H9 (cell line): ENCODE data around the gene PRF1. TPM values are rescaled to one million over a fixed set of nuclear protein-coding genes. Genes with fewer than 3 reads are reported as not detected.

Experiments used
- DNase-seq: peaks from one replicate; pipeline ENCODE4 v3.0.0-alpha.2; 2017
- H2AFZ ChIP-seq: one replicate; pipeline ENCODE4 v1.6.1; 2013; ENCODE audit warnings: mild to moderate bottlenecking, low read length, control low read depth, moderate library complexity
- H2AK5ac ChIP-seq: 2 replicates; pipeline ENCODE4 v1.6.1; 2013; ENCODE audit warnings: low read length, control low read depth, mixed read lengths; ENCODE audit not compliant: insufficient read length
- H2BK120ac ChIP-seq: one replicate; pipeline ENCODE4 v1.6.1; 2013; ENCODE audit warnings: low read depth, mild to moderate bottlenecking, low read length, control low read depth, inconsistent platforms; ENCODE audit not compliant: poor library complexity, severe bottlenecking
- H2BK12ac ChIP-seq: 2 replicates; pipeline ENCODE4 v1.6.1; 2013; ENCODE audit warnings: low read length, control low read depth, mixed read lengths, low read depth; ENCODE audit not compliant: insufficient read length
- H2BK15ac ChIP-seq: 2 replicates; pipeline ENCODE4 v1.6.1; 2013; ENCODE audit warnings: low read depth, low read length, control low read depth
- H2BK20ac ChIP-seq: one replicate; pipeline ENCODE4 v1.6.1; 2013; ENCODE audit warnings: low read depth, mild to moderate bottlenecking, low read length, control low read depth, inconsistent platforms; ENCODE audit not compliant: poor library complexity, severe bottlenecking
- H2BK5ac ChIP-seq: 2 replicates; pipeline ENCODE4 v1.6.1; 2013; ENCODE audit warnings: low read length, control low read depth, mixed read lengths; ENCODE audit not compliant: insufficient read length
- H3K14ac ChIP-seq: 2 replicates; pipeline ENCODE4 v1.6.1; 2013; ENCODE audit warnings: low read length, control low read depth; ENCODE audit not compliant: insufficient read depth
- H3K18ac ChIP-seq: 2 replicates; pipeline ENCODE4 v1.6.1; 2013; ENCODE audit warnings: low read depth, mild to moderate bottlenecking, mixed read lengths, low read length, control low read depth; ENCODE audit not compliant: insufficient read length
- H3K23ac ChIP-seq: 2 replicates; pipeline ENCODE4 v1.6.1; 2013; ENCODE audit warnings: low read length, control low read depth, mixed read lengths, low read depth; ENCODE audit not compliant: insufficient read length
- H3K23me2 ChIP-seq: 2 replicates; pipeline ENCODE4 v1.6.1; 2013; ENCODE audit warnings: low read depth, mild to moderate bottlenecking, mixed read lengths, low read length, control low read depth; ENCODE audit not compliant: insufficient read length, poor library complexity, severe bottlenecking
- H3K27ac ChIP-seq: 2 replicates; pipeline ENCODE4 v1.5.1; 2013; ENCODE audit warnings: low read length, control low read depth, mixed read lengths, low read depth; ENCODE audit not compliant: insufficient read length
- H3K27me3 ChIP-seq: 2 replicates; pipeline ENCODE4 v1.6.1; 2013; ENCODE audit warnings: low read length, control low read depth, inconsistent platforms; ENCODE audit not compliant: insufficient read depth
- H3K4ac ChIP-seq: 2 replicates; pipeline ENCODE4 v1.6.1; 2013; ENCODE audit warnings: low read depth, mild to moderate bottlenecking, control low read depth, inconsistent platforms, low read length, moderate library complexity
- H3K4me1 ChIP-seq: 2 replicates; pipeline ENCODE4 v1.6.1; 2013; ENCODE audit warnings: low read length, control low read depth, inconsistent platforms; ENCODE audit not compliant: insufficient read depth
- H3K4me2 ChIP-seq: 2 replicates; pipeline ENCODE4 v1.6.1; 2013; ENCODE audit warnings: low read length, control low read depth, mixed read lengths; ENCODE audit not compliant: insufficient read length, insufficient read depth
- H3K56ac ChIP-seq: 2 replicates; pipeline ENCODE4 v1.6.1; 2013; ENCODE audit warnings: low read depth, mild to moderate bottlenecking, mixed read lengths, low read length, control low read depth; ENCODE audit not compliant: insufficient read length
- H3K79me1 ChIP-seq: 2 replicates; pipeline ENCODE4 v1.6.1; 2013; ENCODE audit warnings: low read depth, mild to moderate bottlenecking, moderate library complexity, low read length, control low read depth, inconsistent platforms; ENCODE audit not compliant: insufficient read depth, poor library complexity, severe bottlenecking
- H3K79me2 ChIP-seq: 2 replicates; pipeline ENCODE4 v1.6.1; 2013; ENCODE audit warnings: low read length, control low read depth, inconsistent platforms; ENCODE audit not compliant: insufficient read depth
- H3K9ac ChIP-seq: 2 replicates; pipeline ENCODE4 v1.6.1; 2013; ENCODE audit warnings: low read length, control low read depth, mixed read lengths; ENCODE audit not compliant: insufficient read length; ENCODE audit errors: extremely low read depth
- H3K9me3 ChIP-seq: one replicate; pipeline ENCODE4 v1.6.1; 2013; ENCODE audit warnings: low read depth, low read length, inconsistent platforms; ENCODE audit not compliant: control insufficient read depth
- H3T11ph ChIP-seq: one replicate; pipeline ENCODE4 v1.6.1; 2013; ENCODE audit warnings: mild to moderate bottlenecking, low read length, control low read depth, inconsistent platforms
- H4K20me1 ChIP-seq: one replicate; pipeline ENCODE4 v1.6.1; 2013; ENCODE audit not compliant: control insufficient read depth, insufficient read length, insufficient read depth
- H4K5ac ChIP-seq: 2 replicates; pipeline ENCODE4 v1.6.1; 2013; ENCODE audit warnings: low read depth, mild to moderate bottlenecking, mixed read lengths, low read length, control low read depth; ENCODE audit not compliant: insufficient read length
- H4K8ac ChIP-seq: replicated peaks from 2 replicates; pipeline ENCODE4 v1.6.1; 2013; ENCODE audit warnings: low read length, control low read depth, mixed read lengths, low read depth; ENCODE audit not compliant: insufficient read length
- H4K91ac ChIP-seq: 2 replicates; pipeline ENCODE4 v1.6.1; 2013; ENCODE audit warnings: low read depth, mild to moderate bottlenecking, moderate library complexity, mixed read lengths, low read length, control low read depth; ENCODE audit not compliant: insufficient read length
- H3K27ac Mint-ChIP-seq, 3 experiments: 2 replicates in 2 of 3; 3 replicates in 1 of 3; pipeline ENCODE4 v1.8.0; 2020 to 2021; ENCODE audit warnings: mixed read lengths in 3 of 3, mild to moderate bottlenecking in 1 of 3, moderate library complexity in 1 of 3
- H3K27me3 Mint-ChIP-seq: 2 replicates; pipeline ENCODE4 v1.8.0; 2021; ENCODE audit warnings: low read depth, mild to moderate bottlenecking, moderate library complexity, mixed read lengths
- H3K36me3 Mint-ChIP-seq, 3 experiments: 2 replicates in 2 of 3; 3 replicates in 1 of 3; pipeline ENCODE4 v1.8.0; 2020 to 2021; ENCODE audit warnings: low read depth in 3 of 3, mixed read lengths in 3 of 3; ENCODE audit not compliant: insufficient read depth in 1 of 3
- H3K4me1 Mint-ChIP-seq, 2 experiments: 2 replicates each; pipeline ENCODE4 v1.8.0; 2020; ENCODE audit warnings: mixed read lengths in 2 of 2
- H3K4me3 Mint-ChIP-seq, 2 experiments: 2 replicates in 1 of 2; 3 replicates in 1 of 2; pipeline ENCODE4 v1.8.0; 2020 to 2021; ENCODE audit warnings: mild to moderate bottlenecking in 2 of 2, mixed read lengths in 2 of 2, moderate library complexity in 1 of 2
- H3K9me3 Mint-ChIP-seq, 2 experiments: 2 replicates in 1 of 2; 3 replicates in 1 of 2; pipeline ENCODE4 v1.8.0; 2020; ENCODE audit warnings: mild to moderate bottlenecking in 2 of 2, mixed read lengths in 2 of 2, moderate library complexity in 1 of 2
- CTCF ChIP-seq: fragments of 200-600 bp; sonication (generic); conservative IDR thresholded peaks from 3 replicates; pipeline ENCODE4 v1.8.0; 2021; ENCODE audit warnings: antibody characterized with exemption, mild to moderate bottlenecking
- WGBS: extraction: QIAGEN DNeasy Blood & Tissue Kit; methylation state at CpG from one replicate; pipeline ENCODE4 v1.1.7; 2013; ENCODE audit warnings: missing lambda C conversion rate, low lambda C conversion rate, mixed read lengths; ENCODE audit not compliant: insufficient read length; ENCODE audit errors: extremely low coverage; 5-methylcytosine and 5-hydroxymethylcytosine counted together
- total RNA-seq: library from RNA; stranded (reverse); gene quantifications from 2 replicates; pipeline ENCODE4 v1.2.1, GENCODE V29; 2021

PRF1 gene
- total RNA-seq, 1 experiment from 2014 or later = not detected

GRCh38 chr10:70599791-70600190, 2.8 kb downstream of the PRF1 start:
- H3K9ac ChIP-seq = no peak overlapping the region

More at GRCh38 chr10:70599791-70600190, 2.8 kb downstream of the PRF1 start:
- Mint-ChIP-seq H3K9me3 (peaks cover 0 to 1% of the 10 kb centered on the region in 2 experiments; a peak in 1 of 5 replicates), H3K4me1 (peaks cover 6 to 21% of the 10 kb centered on the region in 2 experiments), H3K27me3 (no peaks in the 10 kb centered on the region), H3K27ac (no peak overlapping the region), H3K36me3 (no peaks in the 10 kb centered on the region; a peak in 1 of 7 replicates), H3K4me3 (no peak overlapping the region)
- Histone ChIP-seq H4K20me1 (peaks cover 3% of the 10 kb centered on the region), H3K14ac (no peak overlapping the region), H3K18ac (no peak overlapping the region), H3K56ac (no peak overlapping the region), H3K27ac (no peak overlapping the region), H2BK12ac (no peak overlapping the region), H4K8ac (no peak overlapping the region), H2AFZ (no peak overlapping the region), H3K79me1 (no peaks in the 10 kb centered on the region), H2BK120ac (no peak overlapping the region), H3K4me1 (no peaks in the 10 kb centered on the region), H3T11ph (no peak overlapping the region), H4K91ac (no peak overlapping the region), H3K23me2 (no peaks in the 10 kb centered on the region), H3K4ac (no peak overlapping the region), H3K23ac (no peak overlapping the region), H4K5ac (no peak overlapping the region), H3K9me3 (no peaks in the 10 kb centered on the region), H2BK20ac (no peak overlapping the region), H3K27me3 (no peaks in the 10 kb centered on the region), H2BK15ac (no peak overlapping the region), H3K4me2 (no peak overlapping the region), H3K79me2 (no peaks in the 10 kb centered on the region), H2BK5ac (no peak overlapping the region), H2AK5ac (no peak overlapping the region)
- no peak for DNase-seq
- no CpG with 5 or more reads among the region's 4 CpGs for WGBS
- TF ChIP-seq CTCF = no peak
